Activated CD4-positive, alpha-beta memory T cell treated with anti-CD3 and anti-CD28 coated beads for 36 hours (primary cell): ENCODE data around the gene HSD17B11. TPM values are rescaled to one million over a fixed set of nuclear protein-coding genes. Genes with fewer than 3 reads are reported as not detected.
"Not testable (repeated sequence)": the region's sequence is repeated elsewhere in the genome, so short reads cannot be mapped to it uniquely, and the experiment has no call there.

Experiments
- CTCF ChIA-PET: fragments of 350-600 bp; sonication (Branson Sonifier 250); formaldehyde crosslinking; loops from one replicate; lab custom pipeline; 2021; ENCODE audit warnings: antibody characterized with exemption, inconsistent platforms; lab: Charles Lee
- POLR2A ChIA-PET: fragments of 350-600 bp; sonication (Branson Sonifier 250); formaldehyde crosslinking; loops from one replicate; lab custom pipeline; 2021; ENCODE audit warnings: antibody characterized with exemption; lab: Charles Lee
- DNase-seq: peaks from one replicate; pipeline ENCODE4 v3.0.0-alpha.2; 2020
- H3K27ac Mint-ChIP-seq: one replicate; pipeline ENCODE4 v1.8.0; 2021; ENCODE audit warnings: mixed read lengths
- H3K27me3 Mint-ChIP-seq: one replicate; pipeline ENCODE4 v1.8.0; 2021; ENCODE audit warnings: mixed read lengths
- H3K36me3 Mint-ChIP-seq: one replicate; pipeline ENCODE4 v1.8.0; 2021; ENCODE audit warnings: mixed read lengths
- H3K4me1 Mint-ChIP-seq: one replicate; pipeline ENCODE4 v1.8.0; 2021; ENCODE audit warnings: low read depth, mixed read lengths
- H3K4me3 Mint-ChIP-seq: one replicate; pipeline ENCODE4 v1.8.0; 2021; ENCODE audit warnings: mild to moderate bottlenecking, mixed read lengths
- H3K9me3 Mint-ChIP-seq: one replicate; pipeline ENCODE4 v1.8.0; 2021; ENCODE audit warnings: mixed read lengths
- intact Hi-C: fragments of 100-400 bp; cut with micrococcal nuclease; formaldehyde crosslinking; loops from one replicate; pipeline ENCODE4 v1.15.1; 2023
- microRNA-seq: library from miRNA; unstranded; fragments of <30 nt; microRNA quantifications from one replicate; pipeline ENCODE4 v1.2.0, GENCODE V29; 2022; ENCODE audit warnings: borderline number of aligned reads, borderline microRNAs expressed, borderline replicate concordance
- total RNA-seq, 2 experiments: library from RNA; stranded (reverse); gene quantifications; one replicate each; pipeline ENCODE4 v1.2.3, GENCODE V29; 2021

The HSD17B11 gene
- total RNA-seq, 2 experiments from 2014 or later = 19.8 to 20.8 TPM

DNA sequence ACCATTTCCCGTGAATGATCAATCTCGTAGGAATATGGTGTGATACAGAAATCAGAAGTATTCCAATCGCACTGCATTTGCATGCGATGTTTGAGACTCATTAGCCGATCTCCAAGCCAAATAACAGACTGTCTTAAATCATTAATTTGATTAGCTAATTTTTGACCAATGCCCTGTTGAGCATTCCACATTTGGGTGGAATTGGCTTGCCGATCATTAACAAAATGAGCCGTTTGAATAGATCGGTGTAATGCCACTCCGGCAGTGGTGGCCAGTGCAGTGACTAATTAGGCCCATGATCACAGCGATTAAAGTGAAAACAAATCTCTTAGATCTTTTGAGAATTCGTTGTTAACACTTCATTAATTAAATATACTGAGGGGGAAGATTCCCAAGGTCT is 96.1 kb downstream of the HSD17B11 start:
- H3K4me1 Mint-ChIP-seq, H3K27me3 Mint-ChIP-seq, H3K4me3 Mint-ChIP-seq, H3K27ac Mint-ChIP-seq, POLR2A ChIA-PET, intact Hi-C loops, H3K36me3 Mint-ChIP-seq, CTCF ChIA-PET, DNase-seq: not testable (repeated sequence)
- H3K9me3 Mint-ChIP-seq = peaks cover 14% of the 10 kb centered on the region

DNA sequence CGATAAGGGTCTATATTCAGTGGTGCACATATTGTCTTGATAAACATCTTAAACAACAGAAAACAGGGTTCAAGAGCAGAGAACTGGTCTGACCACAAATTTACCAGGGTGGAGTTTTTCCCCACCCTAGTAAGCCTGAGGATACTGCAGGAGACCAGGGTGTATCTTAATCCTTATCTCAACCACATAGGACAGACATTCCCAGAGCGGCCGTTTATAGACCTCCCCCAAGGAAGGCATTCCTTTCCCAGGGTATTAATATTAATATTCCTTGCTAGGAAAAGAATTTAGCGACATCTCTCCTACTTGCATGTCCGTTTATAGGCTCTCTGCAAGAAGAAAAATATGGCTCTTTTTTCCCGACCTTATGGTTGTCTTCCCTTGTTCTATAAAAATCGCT is 97.1 kb downstream of the HSD17B11 start:
- H3K36me3 Mint-ChIP-seq, DNase-seq, CTCF ChIA-PET, H3K27me3 Mint-ChIP-seq, H3K4me1 Mint-ChIP-seq, H3K4me3 Mint-ChIP-seq, H3K27ac Mint-ChIP-seq, POLR2A ChIA-PET, intact Hi-C loops: not testable (repeated sequence)
- H3K9me3 Mint-ChIP-seq = peaks cover 14% of the 10 kb centered on the region

DNA sequence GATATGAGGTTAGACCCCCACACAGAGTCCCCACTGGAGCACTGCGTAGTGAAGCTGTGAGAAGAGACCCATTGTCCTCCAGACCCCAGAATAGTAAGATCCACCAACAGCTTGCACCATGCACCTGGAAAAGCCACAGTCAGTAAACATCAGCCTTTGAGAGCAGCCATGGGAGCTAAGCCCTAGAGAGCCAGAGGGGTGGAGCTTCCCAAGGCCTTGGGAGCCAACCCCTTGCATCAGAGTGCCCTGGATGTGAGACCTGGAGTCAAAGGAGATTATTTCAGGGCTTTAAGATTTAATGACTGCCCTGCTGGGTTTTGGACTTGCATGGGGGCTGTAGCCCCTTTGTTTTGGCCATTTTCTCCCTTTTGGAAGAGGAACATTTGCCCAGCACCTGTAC is 104.0 kb downstream of the HSD17B11 start:
- Mint-ChIP-seq H3K9me3 (peaks cover 34% of the 10 kb centered on the region), H3K27ac (no peak overlapping the region), H3K27me3 (no peaks in the 10 kb centered on the region), H3K4me3 (no peak overlapping the region), H3K36me3 (peaks cover 3% of the 10 kb centered on the region), H3K4me1 (no peaks in the 10 kb centered on the region)
- DNase-seq = no peak
- intact Hi-C loops = no loop called here
- ChIA-PET POLR2A (no interaction called here), CTCF (no interaction called here)

Small RNAs within 50 kb of the gene (microRNA-seq; reads per million reads assigned to microRNA genes)
- not detected for gene MIR5705

Other genes starting within 250 kb of the HSD17B11 start
- 10 to 100 TPM; 10.2 to 11.0 TPM for gene KLHL8, start 170.6 kb downstream of the HSD17B11 start, total RNA-seq
- under 1 TPM in 1 of 2 experiments, not detected in 1; 0.12 TPM for gene HSD17B13, start 68.3 kb downstream of the HSD17B11 start, total RNA-seq
- gene NUDT9, start 31.4 kb upstream of the HSD17B11 start, total RNA-seq = 10 to 100 TPM; 13.1 to 13.9 TPM
- gene SPARCL1, start 138.2 kb upstream of the HSD17B11 start, total RNA-seq = not detected
- gene DSPP, start 217.3 kb upstream of the HSD17B11 start, total RNA-seq = not detected